Measurements from ENCODE around the gene RNF224. TPM values are rescaled to one million over a fixed set of nuclear protein-coding genes. Genes with fewer than 3 reads are reported as not detected.
A peak's percentile ranks its signal among the peaks of the same experiment; 100 is the strongest.

The RNF224 gene
- total RNA-seq, 1 experiment from 2014 or later = 1.2 TPM

DNA sequence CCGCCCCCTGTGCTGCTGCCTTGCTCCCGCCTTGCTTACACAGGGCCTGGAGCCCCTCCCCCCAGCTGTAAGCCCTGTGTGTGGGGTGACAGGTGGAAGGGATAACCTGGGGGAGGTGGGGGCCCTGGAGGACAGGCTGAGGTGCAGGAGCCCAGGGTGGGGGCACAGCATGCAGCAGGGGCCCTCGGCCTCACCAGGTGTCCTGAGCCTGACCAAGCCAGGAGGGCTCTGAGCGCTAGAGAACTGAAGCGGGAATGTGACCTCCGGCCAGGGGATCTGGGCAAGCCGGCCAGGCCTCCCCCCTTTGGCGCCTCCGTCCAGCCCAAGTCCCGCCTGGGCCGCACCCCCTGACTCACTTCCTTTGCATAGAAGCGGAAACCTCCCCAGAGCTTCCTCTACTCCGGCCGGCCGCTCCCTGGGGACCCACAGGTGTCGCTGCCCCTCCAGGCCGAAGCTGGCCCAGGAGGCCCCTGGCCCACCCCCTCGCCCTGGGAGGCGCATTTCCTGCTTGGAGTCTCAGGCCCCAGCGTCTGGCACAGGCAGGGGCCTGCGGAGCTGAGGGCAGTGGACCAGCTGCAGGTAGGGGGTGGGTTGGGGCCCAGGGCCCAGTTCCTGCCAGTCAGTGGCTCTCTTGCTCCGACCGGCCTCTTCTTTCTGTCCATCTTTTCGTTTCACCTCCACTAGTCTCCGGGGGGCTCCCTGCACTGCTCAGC, 50.2 kb downstream of the RNF224 start, which contains the start of gene TOR4A:
Gene TOR4A, plus strand, starts transcription at position 398 of the 713 bp plus-strand sequence. CDS start 964 bp downstream, outside the sequence.
- ATAC-seq = peak; percentile 93
- ChIA-PET POLR2A (ENCODE audit: unreplicated experiment) (interaction anchor here (0.6 to 1.0 kb wide), 3 partner anchors 9 to 105 kb away, joined by 3 to 8 read pairs (median 4); no protein-coding TSS in a partner anchor), CTCF (interaction anchor here (0.6 to 1.0 kb wide), 2 partner anchors 9 to 54 kb away, joined by 4 to 11 read pairs; no protein-coding TSS in a partner anchor)
- no peaks in the 10 kb centered on the region for H3K36me3 ChIP-seq (ENCODE audit: low read depth, low read length)
- H3K4me1 ChIP-seq (ENCODE audit: insufficient read depth, low read length) = peaks cover 17% of the 10 kb centered on the region
- TF ChIP-seq EZH2 (IDR thresholded peaks at IDR 0.05; ENCODE audit: low read length, unreplicated experiment) (no peak), EZH2phosphoT487 (IDR thresholded peaks at IDR 0.05; ENCODE audit: borderline replicate concordance, low read length) (no peak)
- TF ChIP-seq, protein P1, sequence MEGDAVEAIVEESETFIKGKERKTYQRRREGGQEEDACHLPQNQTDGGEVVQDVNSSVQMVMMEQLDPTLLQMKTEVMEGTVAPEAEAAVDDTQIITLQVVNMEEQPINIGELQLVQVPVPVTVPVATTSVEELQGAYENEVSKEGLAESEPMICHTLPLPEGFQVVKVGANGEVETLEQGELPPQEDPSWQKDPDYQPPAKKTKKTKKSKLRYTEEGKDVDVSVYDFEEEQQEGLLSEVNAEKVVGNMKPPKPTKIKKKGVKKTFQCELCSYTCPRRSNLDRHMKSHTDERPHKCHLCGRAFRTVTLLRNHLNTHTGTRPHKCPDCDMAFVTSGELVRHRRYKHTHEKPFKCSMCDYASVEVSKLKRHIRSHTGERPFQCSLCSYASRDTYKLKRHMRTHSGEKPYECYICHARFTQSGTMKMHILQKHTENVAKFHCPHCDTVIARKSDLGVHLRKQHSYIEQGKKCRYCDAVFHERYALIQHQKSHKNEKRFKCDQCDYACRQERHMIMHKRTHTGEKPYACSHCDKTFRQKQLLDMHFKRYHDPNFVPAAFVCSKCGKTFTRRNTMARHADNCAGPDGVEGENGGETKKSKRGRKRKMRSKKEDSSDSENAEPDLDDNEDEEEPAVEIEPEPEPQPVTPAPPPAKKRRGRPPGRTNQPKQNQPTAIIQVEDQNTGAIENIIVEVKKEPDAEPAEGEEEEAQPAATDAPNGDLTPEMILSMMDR (conservative IDR thresholded peaks at IDR 0.05; ENCODE audit: low read depth, low read length) = peak; percentile 49
- peak within 1 kb of the TSS; percentile 79 for H3K9ac ChIP-seq (ENCODE audit: low read length)
- H3K4me3 ChIP-seq (ENCODE audit: low read length) = peak within 1 kb of the TSS; percentile 67
- 0 out of 2 replicates have a peak within 1 kb of the TSS, but pooled peaks have one; percentile 46 for H2AFZ ChIP-seq (ENCODE audit: low read length)
- no peaks in the 10 kb centered on the region for H4K20me1 ChIP-seq (ENCODE audit: low read length)
- no peaks in the 10 kb centered on the region for H3K9me2 ChIP-seq (replicated peaks; ENCODE audit: low read length)
- H3F3A ChIP-seq (ENCODE audit: low read length, unreplicated experiment) = no peaks in the 10 kb centered on the region
- no peaks in the 10 kb centered on the region for H3K9me3 ChIP-seq (ENCODE audit: low read length)
- H3K27me3 ChIP-seq (ENCODE audit: low read length) = no peaks in the 10 kb centered on the region
- peak; percentile 86 for DNase-seq
- no TSS peak for BruUV-seq (replicated peaks)
- peak within 1 kb of the TSS; percentile 79 for H3K27ac ChIP-seq (ENCODE audit: low read length)
- H3K79me2 ChIP-seq (ENCODE audit: low read length) = peaks cover 19% of the 10 kb centered on the region
- intact Hi-C loops (cut with micrococcal nuclease) = no loop called here
- H3K4me2 ChIP-seq (ENCODE audit: low read length) = peak within 1 kb of the TSS; percentile 87

DNA sequence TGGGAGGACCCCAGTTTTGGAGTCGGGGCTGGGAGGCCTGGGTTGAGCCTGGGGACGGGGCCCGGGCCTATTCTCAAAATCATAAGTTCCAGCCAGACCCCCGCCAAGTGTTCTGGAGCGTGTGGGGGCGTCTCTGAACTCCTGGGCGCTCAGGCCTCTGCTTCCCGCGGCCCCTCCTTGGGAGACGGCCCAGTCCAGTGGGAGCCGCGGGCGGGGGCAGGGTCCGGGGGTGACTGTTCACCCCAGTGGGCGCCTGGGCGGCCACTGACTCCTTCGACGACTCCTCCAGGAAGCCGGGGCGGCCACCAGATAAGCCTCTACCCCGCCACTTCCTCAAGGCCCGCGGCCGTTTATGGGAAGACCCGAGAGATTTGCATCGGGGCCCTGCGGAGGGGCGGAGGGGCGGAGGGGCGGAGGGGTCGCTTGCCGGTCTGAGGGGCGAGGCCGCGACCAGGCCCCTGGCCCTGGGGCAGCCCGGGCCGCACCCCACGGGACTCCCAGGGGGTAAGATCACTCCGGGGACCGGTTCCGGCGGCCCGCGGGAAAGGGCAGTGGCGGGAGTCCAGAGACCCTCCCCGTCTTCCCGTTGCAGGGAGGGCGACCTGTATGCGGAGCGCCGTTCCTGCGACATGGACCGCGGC, 50.9 kb downstream of the RNF224 start:
- no peak for TF ChIP-seq EZH2 (IDR thresholded peaks at IDR 0.05; ENCODE audit: low read length, unreplicated experiment)
- no peak for TF ChIP-seq EZH2phosphoT487 (IDR thresholded peaks at IDR 0.05; ENCODE audit: borderline replicate concordance, low read length)
- TF ChIP-seq, protein P1 (conservative IDR thresholded peaks at IDR 0.05; ENCODE audit: low read depth, low read length) = no peak
- Histone ChIP-seq H3K4me2 (ENCODE audit: low read length) (peak overlapping the region; percentile 87), H2AFZ (ENCODE audit: low read length) (no peak overlapping the region), H3K27ac (ENCODE audit: low read length) (peak overlapping the region; percentile 79), H3K9ac (ENCODE audit: low read length) (peak overlapping the region; percentile 79), H4K20me1 (ENCODE audit: low read length) (no peaks in the 10 kb centered on the region), H3K4me1 (ENCODE audit: insufficient read depth, low read length) (peaks cover 17% of the 10 kb centered on the region), H3F3A (ENCODE audit: low read length, unreplicated experiment) (no peaks in the 10 kb centered on the region), H3K79me2 (ENCODE audit: low read length) (peaks cover 19% of the 10 kb centered on the region), H3K4me3 (ENCODE audit: low read length) (peak overlapping the region; percentile 67), H3K9me3 (ENCODE audit: low read length) (no peaks in the 10 kb centered on the region), H3K9me2 (replicated peaks; ENCODE audit: low read length) (no peaks in the 10 kb centered on the region), H3K36me3 (ENCODE audit: low read depth, low read length) (no peaks in the 10 kb centered on the region), H3K27me3 (ENCODE audit: low read length) (no peaks in the 10 kb centered on the region)
- DNase-seq (no peak), ATAC-seq (no peak)
- BruUV-seq (replicated peaks) = TSS peak; percentile 78
- intact Hi-C loops (cut with micrococcal nuclease) = no loop called here
- ChIA-PET POLR2A (ENCODE audit: unreplicated experiment) (interaction anchor here (1.0 kb wide), 1 partner anchor 37 kb away, joined by 4 read pairs; no protein-coding TSS in a partner anchor), CTCF (interaction anchor here (1.0 kb wide), 1 partner anchor 9 kb away, joined by 4 read pairs; no protein-coding TSS in a partner anchor)

Other genes with a start within 250 kb of the RNF224 start
- gene PTGDS, start 250.0 kb upstream of the RNF224 start, total RNA-seq (2014; rRNA removed) = not detected in 2 replicates
- gene LCNL1, start 244.5 kb upstream of the RNF224 start, total RNA-seq (2014; rRNA removed) = not detected in 2 replicates
- gene PAXX, start 235.1 kb upstream of the RNF224 start, total RNA-seq (2014; rRNA removed) = 113 and 137 TPM in 2 replicates
- 1.4 and 4.3 TPM in 2 replicates for gene CLIC3, start 230.9 kb upstream of the RNF224 start, total RNA-seq (2014; rRNA removed)
- 25.9 and 31.5 TPM in 2 replicates for gene ABCA2, start 199.3 kb upstream of the RNF224 start, total RNA-seq (2014; rRNA removed)
- not detected in 2 replicates for gene FUT7, start 195.4 kb upstream of the RNF224 start, total RNA-seq (2014; rRNA removed)
- 25.4 and 33.3 TPM in 2 replicates for gene NPDC1, start 181.3 kb upstream of the RNF224 start, total RNA-seq (2014; rRNA removed)
- 0.92 and 1.3 TPM in 2 replicates for gene ENTPD2, start 173.4 kb upstream of the RNF224 start, total RNA-seq (2014; rRNA removed)
- 98.4 and 134 TPM in 2 replicates for gene SAPCD2, start 156.9 kb upstream of the RNF224 start, total RNA-seq (2014; rRNA removed)
- gene UAP1L1, start 150.0 kb upstream of the RNF224 start, total RNA-seq (2014; rRNA removed) = 5.0 and 6.4 TPM in 2 replicates
- gene MAN1B1, start 140.5 kb upstream of the RNF224 start, total RNA-seq (2014; rRNA removed) = 65.5 and 71.6 TPM in 2 replicates
- gene DPP7, start 112.8 kb upstream of the RNF224 start, total RNA-seq (2014; rRNA removed) = 101 and 103 TPM in 2 replicates
- 0.11 TPM in 1 of 2 replicates, not detected in the other for gene GRIN1, start 88.3 kb upstream of the RNF224 start, total RNA-seq (2014; rRNA removed)
- 0.40 and 2.0 TPM in 2 replicates for gene LRRC26, start 57.5 kb upstream of the RNF224 start, total RNA-seq (2014; rRNA removed)
- not detected in 2 replicates for gene TMEM210, start 55.4 kb upstream of the RNF224 start, total RNA-seq (2014; rRNA removed)
- gene ANAPC2, start 38.9 kb upstream of the RNF224 start, total RNA-seq (2014; rRNA removed) = 21.6 and 30.2 TPM in 2 replicates
- gene SSNA1, start 38.8 kb upstream of the RNF224 start, total RNA-seq (2014; rRNA removed) = 123 and 148 TPM in 2 replicates
- 11.3 and 14.7 TPM in 2 replicates for gene TPRN, start 26.8 kb upstream of the RNF224 start, total RNA-seq (2014; rRNA removed)
- 31.3 and 36.4 TPM in 2 replicates for gene TMEM203, start 21.9 kb upstream of the RNF224 start, total RNA-seq (2014; rRNA removed)
- gene NDOR1, start 21.8 kb upstream of the RNF224 start, total RNA-seq (2014; rRNA removed) = 21.5 and 25.7 TPM in 2 replicates
- gene RNF208, start 5.3 kb upstream of the RNF224 start, total RNA-seq (2014; rRNA removed) = 1.7 and 2.8 TPM in 2 replicates
- 0.29 and 1.3 TPM in 2 replicates for gene CYSRT1, start 2.3 kb upstream of the RNF224 start, total RNA-seq (2014; rRNA removed)
- 1.0 and 1.5 TPM in 2 replicates for gene SLC34A3, start 3.4 kb downstream of the RNF224 start, total RNA-seq (2014; rRNA removed)
- 424 and 599 TPM in 2 replicates for gene TUBB4B, start 13.8 kb downstream of the RNF224 start, total RNA-seq (2014; rRNA removed)
- gene STPG3, start 23.8 kb downstream of the RNF224 start, total RNA-seq (2014; rRNA removed) = not detected in 2 replicates
- 50.7 and 69.5 TPM in 2 replicates for gene NELFB, start 27.8 kb downstream of the RNF224 start, total RNA-seq (2014; rRNA removed)
- 28.9 and 32.7 TPM in 2 replicates for gene TOR4A, start 50.2 kb downstream of the RNF224 start, total RNA-seq (2014; rRNA removed)
- 35.5 and 36.8 TPM in 2 replicates for gene NRARP, start 74.8 kb downstream of the RNF224 start, total RNA-seq (2014; rRNA removed)
- gene EXD3, start 195.7 kb downstream of the RNF224 start, total RNA-seq (2014; rRNA removed) = 1.9 and 3.1 TPM in 2 replicates
- 0.51 and 1.6 TPM in 2 replicates for gene NOXA1, start 195.9 kb downstream of the RNF224 start, total RNA-seq (2014; rRNA removed)
- 0.17 TPM in 1 of 2 replicates, not detected in the other for gene ENTPD8, start 213.9 kb downstream of the RNF224 start, total RNA-seq (2014; rRNA removed)
- 29.5 and 30.8 TPM in 2 replicates for gene NSMF, start 231.8 kb downstream of the RNF224 start, total RNA-seq (2014; rRNA removed)

All from PC-3 (cell line).